Fibroblast of pulmonary artery (primary cell): ENCODE data around the gene HOXD9.

Experiments used
- DNase-seq: peaks from one replicate; pipeline ENCODE4 v3.0.0-alpha.2; 2010; ENCODE audit warnings: low read depth
- H3K4me3 ChIP-seq: replicated peaks from 2 replicates; pipeline ENCODE4 v1.5.1; 2011; ENCODE audit warnings: low read depth, mild to moderate bottlenecking, control low read depth, low read length, moderate library complexity
- TF ChIP-seq, protein P1 (sequence below): IDR thresholded peaks from 2 replicates; pipeline ENCODE4 v1.5.1; 2011; ENCODE audit warnings: mild to moderate bottlenecking, control low read depth, low read length, inconsistent platforms; ENCODE audit errors: missing control alignments

HOXD9 gene

DNA sequence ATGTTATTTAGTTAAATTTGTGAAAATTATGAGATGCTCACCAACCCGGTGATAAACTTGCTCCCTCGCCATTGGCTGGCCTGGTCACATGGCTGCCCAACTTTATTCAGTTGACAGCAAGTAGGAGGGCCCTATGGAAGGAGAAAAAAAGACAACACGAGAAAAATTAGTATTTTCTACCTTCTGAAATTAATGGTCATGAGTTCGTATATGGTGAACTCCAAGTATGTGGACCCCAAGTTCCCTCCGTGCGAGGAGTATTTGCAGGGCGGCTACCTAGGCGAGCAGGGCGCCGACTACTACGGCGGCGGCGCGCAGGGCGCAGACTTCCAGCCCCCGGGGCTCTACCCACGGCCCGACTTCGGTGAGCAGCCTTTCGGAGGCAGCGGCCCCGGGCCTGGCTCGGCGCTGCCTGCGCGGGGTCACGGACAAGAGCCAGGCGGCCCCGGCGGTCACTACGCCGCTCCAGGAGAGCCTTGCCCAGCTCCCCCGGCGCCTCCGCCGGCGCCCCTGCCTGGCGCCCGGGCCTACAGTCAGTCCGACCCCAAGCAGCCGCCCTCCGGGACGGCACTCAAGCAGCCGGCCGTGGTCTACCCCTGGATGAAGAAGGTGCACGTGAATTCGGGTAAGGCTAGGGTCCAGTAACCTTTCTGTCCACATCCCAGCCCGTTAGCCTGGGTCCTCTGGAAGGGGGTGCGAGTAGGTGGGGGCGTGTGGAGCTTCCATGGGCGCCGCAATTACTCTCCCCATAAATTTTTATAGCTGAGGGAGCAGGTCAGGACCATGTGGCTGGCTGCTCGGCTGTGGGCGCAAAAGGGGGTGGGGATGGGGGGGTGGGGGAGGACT lies 29.1 kb downstream of the HOXD9 start, which contains the start of gene HOXD4:
Gene HOXD4, plus strand, starts transcription at position 109 of the 846 bp plus-strand sequence. Its CDS starts 84 bp downstream, at position 193.
- no peak within 1 kb of the TSS for H3K4me3 ChIP-seq
- no peak for DNase-seq
- TF ChIP-seq, protein P1, sequence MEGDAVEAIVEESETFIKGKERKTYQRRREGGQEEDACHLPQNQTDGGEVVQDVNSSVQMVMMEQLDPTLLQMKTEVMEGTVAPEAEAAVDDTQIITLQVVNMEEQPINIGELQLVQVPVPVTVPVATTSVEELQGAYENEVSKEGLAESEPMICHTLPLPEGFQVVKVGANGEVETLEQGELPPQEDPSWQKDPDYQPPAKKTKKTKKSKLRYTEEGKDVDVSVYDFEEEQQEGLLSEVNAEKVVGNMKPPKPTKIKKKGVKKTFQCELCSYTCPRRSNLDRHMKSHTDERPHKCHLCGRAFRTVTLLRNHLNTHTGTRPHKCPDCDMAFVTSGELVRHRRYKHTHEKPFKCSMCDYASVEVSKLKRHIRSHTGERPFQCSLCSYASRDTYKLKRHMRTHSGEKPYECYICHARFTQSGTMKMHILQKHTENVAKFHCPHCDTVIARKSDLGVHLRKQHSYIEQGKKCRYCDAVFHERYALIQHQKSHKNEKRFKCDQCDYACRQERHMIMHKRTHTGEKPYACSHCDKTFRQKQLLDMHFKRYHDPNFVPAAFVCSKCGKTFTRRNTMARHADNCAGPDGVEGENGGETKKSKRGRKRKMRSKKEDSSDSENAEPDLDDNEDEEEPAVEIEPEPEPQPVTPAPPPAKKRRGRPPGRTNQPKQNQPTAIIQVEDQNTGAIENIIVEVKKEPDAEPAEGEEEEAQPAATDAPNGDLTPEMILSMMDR: no peak

DNA sequence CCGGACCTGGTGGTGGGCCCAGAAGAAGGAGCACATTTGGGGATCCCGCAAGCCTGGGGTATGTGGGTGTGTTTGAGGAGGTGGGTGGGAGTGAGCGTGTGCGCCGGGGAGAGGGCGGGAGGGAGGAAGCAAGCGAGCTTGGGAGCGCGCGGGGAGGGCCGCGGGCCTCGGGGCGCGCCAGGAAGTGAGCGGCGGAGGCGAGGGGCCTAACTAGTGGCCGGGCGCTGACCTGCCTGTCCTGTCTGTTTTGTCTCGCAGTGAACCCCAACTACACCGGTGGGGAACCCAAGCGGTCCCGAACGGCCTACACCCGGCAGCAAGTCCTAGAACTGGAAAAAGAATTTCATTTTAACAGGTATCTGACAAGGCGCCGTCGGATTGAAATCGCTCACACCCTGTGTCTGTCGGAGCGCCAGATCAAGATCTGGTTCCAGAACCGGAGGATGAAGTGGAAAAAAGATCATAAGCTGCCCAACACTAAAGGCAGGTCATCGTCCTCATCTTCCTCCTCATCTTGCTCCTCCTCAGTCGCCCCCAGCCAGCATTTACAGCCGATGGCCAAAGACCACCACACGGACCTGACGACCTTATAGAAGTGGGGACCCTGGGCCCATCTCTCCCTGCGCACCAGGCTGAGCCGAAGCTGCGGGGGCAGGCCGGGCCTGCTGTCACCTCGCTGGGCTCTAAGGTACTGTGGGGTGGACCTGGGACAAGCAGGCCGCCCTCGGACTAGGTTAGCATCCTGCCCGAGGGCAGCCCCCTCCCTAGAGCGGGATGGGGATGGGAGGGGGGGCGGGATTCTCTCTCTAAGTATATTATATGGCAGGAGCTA lies 30.0 kb downstream of the HOXD9 start:
- TF ChIP-seq, protein P1: no peak
- DNase-seq: no peak
- H3K4me3 ChIP-seq: no peak overlapping the region

DNA sequence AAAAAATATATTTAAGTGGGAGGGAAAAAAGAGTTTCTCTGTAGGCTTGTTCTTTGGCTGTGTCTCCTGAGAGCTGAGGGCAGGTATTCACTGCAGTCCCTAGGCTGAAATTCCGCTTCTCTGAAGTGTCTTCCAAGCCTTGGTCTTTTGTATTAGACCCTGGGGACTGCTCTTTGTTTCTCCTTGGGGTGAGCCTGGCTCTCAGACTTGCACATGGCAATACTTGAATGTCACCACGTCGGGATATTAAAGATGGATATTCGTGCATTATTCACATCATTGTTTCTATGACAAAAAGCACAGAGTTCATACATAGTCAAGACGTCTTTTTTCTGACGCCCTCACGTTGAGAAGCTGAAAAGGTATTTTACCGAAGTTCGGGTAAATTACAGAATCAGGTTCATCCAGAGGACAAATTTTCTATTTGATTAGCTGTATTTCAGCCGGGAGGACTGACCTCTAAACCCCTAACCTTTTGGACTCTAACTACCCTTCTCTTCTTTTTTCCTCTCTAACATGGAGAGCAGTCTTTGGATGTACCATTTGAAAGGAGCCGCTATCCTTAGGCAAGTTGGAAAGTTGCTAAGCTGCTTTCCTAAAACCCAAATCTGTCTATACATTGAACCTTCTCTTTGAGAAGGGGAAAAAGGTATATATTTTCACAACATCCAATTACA lies 32.2 kb downstream of the HOXD9 start:
- no peak overlapping the region for H3K4me3 ChIP-seq
- DNase-seq: no peak
- TF ChIP-seq, protein P1: no peak

DNA sequence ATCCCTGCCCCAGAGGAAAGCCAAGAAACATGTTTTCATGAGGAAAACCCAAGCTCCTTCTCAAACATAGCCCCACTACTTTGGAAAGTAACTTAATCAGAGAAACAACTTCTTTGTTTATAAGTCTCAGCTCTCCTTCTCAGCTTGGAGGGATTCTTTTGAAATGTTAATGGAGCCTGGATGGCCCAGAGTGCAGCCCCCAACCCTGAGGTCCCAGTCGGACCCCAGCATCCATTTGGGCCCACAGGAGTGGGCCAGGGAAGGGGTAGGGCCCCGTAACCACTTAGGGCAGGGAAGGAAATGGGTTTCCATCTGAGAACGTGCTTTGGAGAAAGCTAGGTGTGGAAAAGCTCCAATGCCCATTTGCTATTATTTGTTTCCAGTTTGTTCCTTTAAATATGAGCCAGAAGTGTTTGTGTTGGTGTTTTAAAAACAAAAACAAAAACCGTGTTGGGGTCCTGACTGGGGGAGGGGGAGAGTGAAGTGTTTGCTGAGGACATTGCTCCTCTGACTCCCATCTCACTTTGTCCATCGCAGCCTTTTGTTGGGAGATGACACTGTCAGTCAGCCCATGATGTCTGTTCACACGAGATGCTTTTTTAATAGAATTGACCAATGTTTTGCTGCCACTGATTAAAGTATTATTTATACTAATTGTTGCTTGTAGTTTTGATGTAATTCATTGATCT lies 33.0 kb downstream of the HOXD9 start:
- DNase-seq: no peak
- TF ChIP-seq, protein P1: no peak
- no peak overlapping the region for H3K4me3 ChIP-seq

- DNase-seq: no peak
- H3K4me3 ChIP-seq: no peak overlapping the region
- TF ChIP-seq, protein P1: no peak
Measured at GRCh38 chr2:176156301-176156806, 33.8 kb downstream of the HOXD9 start.
